Esophagus muscularis mucosa (tissue), 3 donors: ENCODE measurements around the gene PDSS2.

Source experiments
- CTCF ChIP-seq, 3 experiments: fragments of 200-600 bp in 2 of 3; fragments of 450-650 bp in 1 of 3; sonication (generic) in 2 of 3; IDR thresholded peaks; one replicate each; pipeline ENCODE4 v1.5.1; 2017 to 2019; ENCODE audit warnings: antibody characterized with exemption in 3 of 3, mild to moderate bottlenecking in 2 of 3, moderate library complexity in 1 of 3
- POLR2A ChIP-seq: fragments of 450-650 bp; IDR thresholded peaks from one replicate; pipeline ENCODE4 v1.6.1; 2017; ENCODE audit warnings: antibody characterized with exemption, moderate library complexity, mild to moderate bottlenecking, low read depth
- POLR2AphosphoS5 ChIP-seq, 2 donors: sonication (generic); formaldehyde crosslinking; IDR thresholded peaks; one replicate each; pipeline ENCODE4 v1.6.1; 2017; ENCODE audit warnings: antibody characterized with exemption in 2 of 2

GRCh38 chr6:107442938-107443607 lies 16.3 kb downstream of the PDSS2 start:
- TF ChIP-seq CTCF (IDR thresholded peaks at IDR 0.05) = no peak
- no peak for TF ChIP-seq POLR2AphosphoS5 (IDR thresholded peaks at IDR 0.05)
- no peak for TF ChIP-seq POLR2A
